Skeletal muscle tissue (tissue), 4 donors: Measurements from ENCODE around the gene ACTG2. TPM values are rescaled to one million over a fixed set of nuclear protein-coding genes. Genes with fewer than 3 reads are reported as not detected.
A peak's percentile ranks its signal among the peaks of the same experiment; 100 is the strongest.

Source experiments
- H3K27ac ChIP-seq: one replicate; pipeline ENCODE4 v1.7.0; 2013; ENCODE audit warnings: mild to moderate bottlenecking, low read depth, low read length, inconsistent platforms
- H3K27me3 ChIP-seq, 3 donors: one replicate each; pipeline ENCODE4 v1.7.0; 2013; ENCODE audit warnings: low read length in 3 of 3; ENCODE audit not compliant: control insufficient read depth in 3 of 3, insufficient read depth in 3 of 3
- H3K36me3 ChIP-seq, 3 donors: one replicate each; pipeline ENCODE4 v1.7.0; 2013; ENCODE audit warnings: low read length in 3 of 3; ENCODE audit not compliant: control insufficient read depth in 3 of 3, insufficient read depth in 3 of 3
- H3K4me1 ChIP-seq, 3 donors: one replicate each; pipeline ENCODE4 v1.7.0; 2013; ENCODE audit warnings: low read length in 3 of 3, mild to moderate bottlenecking in 3 of 3; ENCODE audit not compliant: control insufficient read depth in 3 of 3, insufficient read depth in 3 of 3
- H3K4me3 ChIP-seq, 3 donors: one replicate each; pipeline ENCODE4 v1.7.0; 2013; ENCODE audit warnings: low read length in 3 of 3
- H3K9ac ChIP-seq, 3 donors: one replicate each; pipeline ENCODE4 v1.7.0; 2013; ENCODE audit warnings: low read length in 3 of 3, mild to moderate bottlenecking in 3 of 3, moderate library complexity in 2 of 3, low read depth in 1 of 3
- H3K9me3 ChIP-seq, 3 donors: one replicate each; pipeline ENCODE4 v1.7.0; 2013; ENCODE audit warnings: low read length in 3 of 3; ENCODE audit not compliant: control insufficient read depth in 3 of 3
- total RNA-seq: library from RNA; depleted of rRNA; stranded (reverse); fragments of >200 nt; gene quantifications from one replicate; pipeline ENCODE4 v1.2.3, GENCODE V29; 2014
- donor health status: Osteomylitis.

The ACTG2 gene
- total RNA-seq, 1 donor from 2014 or later: 1.6 TPM

GRCh38 chr2:73928963-73929347, 36.1 kb downstream of the ACTG2 start:
- no peak overlapping the region for H3K27ac ChIP-seq
- no peaks in the 10 kb centered on the region for H3K9me3 ChIP-seq
- H3K27me3 ChIP-seq: no peaks in the 10 kb centered on the region
- peak overlapping the region in 1 of 3 donors; percentile 28 for H3K9ac ChIP-seq
- H3K36me3 ChIP-seq: peaks cover 0 to 5% (median 0%) of the 10 kb centered on the region in 3 donors
- no peak overlapping the region for H3K4me3 ChIP-seq
- peaks cover 9 to 17% (median 15%) of the 10 kb centered on the region in 3 donors for H3K4me1 ChIP-seq

- no peak overlapping the region for H3K27ac ChIP-seq
- no peaks in the 10 kb centered on the region for H3K27me3 ChIP-seq
- no peak overlapping the region for H3K4me3 ChIP-seq
- H3K9me3 ChIP-seq: no peaks in the 10 kb centered on the region
- H3K9ac ChIP-seq: no peak overlapping the region
- H3K36me3 ChIP-seq: peaks cover 0 to 5% (median 0%) of the 10 kb centered on the region in 3 donors
- peaks cover 9 to 17% (median 15%) of the 10 kb centered on the region in 3 donors for H3K4me1 ChIP-seq
Measured at GRCh38 chr2:73930386-73930785, 37.6 kb downstream of the ACTG2 start.

- peaks cover 0 to 11% (median 0%) of the 10 kb centered on the region in 3 donors for H3K36me3 ChIP-seq
- peaks cover 9 to 14% (median 13%) of the 10 kb centered on the region in 3 donors for H3K4me1 ChIP-seq
- H3K27me3 ChIP-seq: no peaks in the 10 kb centered on the region
- H3K4me3 ChIP-seq: no peak overlapping the region
- no peak overlapping the region for H3K27ac ChIP-seq
- H3K9me3 ChIP-seq: no peaks in the 10 kb centered on the region
- no peak overlapping the region for H3K9ac ChIP-seq
Measured at GRCh38 chr2:73931531-73932500, 39.0 kb downstream of the ACTG2 start.

GRCh38 chr2:73933194-73933593, 40.4 kb downstream of the ACTG2 start:
- Histone ChIP-seq H3K4me3 (no peak overlapping the region), H3K27me3 (no peaks in the 10 kb centered on the region), H3K27ac (no peak overlapping the region), H3K9ac (no peak overlapping the region), H3K9me3 (no peaks in the 10 kb centered on the region), H3K4me1 (peaks cover 4 to 17% (median 7%) of the 10 kb centered on the region in 3 donors), H3K36me3 (peaks cover 0 to 11% (median 0%) of the 10 kb centered on the region in 3 donors)

- H3K27ac ChIP-seq: no peak overlapping the region
- H3K4me3 ChIP-seq: no peak overlapping the region
- peaks cover 0 to 11% (median 0%) of the 10 kb centered on the region in 3 donors for H3K36me3 ChIP-seq
- H3K9ac ChIP-seq: peak overlapping the region in 1 of 3 donors; percentile 10
- H3K9me3 ChIP-seq: no peaks in the 10 kb centered on the region
- no peaks in the 10 kb centered on the region for H3K27me3 ChIP-seq
- H3K4me1 ChIP-seq: peaks cover 0 to 22% (median 2%) of the 10 kb centered on the region in 3 donors
Measured at GRCh38 chr2:73935641-73936040, 42.8 kb downstream of the ACTG2 start.

GRCh38 chr2:73937103-73937885, 44.5 kb downstream of the ACTG2 start:
- Histone ChIP-seq H3K9ac (no peak overlapping the region), H3K4me3 (no peak overlapping the region), H3K36me3 (peaks cover 0 to 10% (median 0%) of the 10 kb centered on the region in 3 donors), H3K27me3 (no peaks in the 10 kb centered on the region), H3K27ac (no peak overlapping the region), H3K4me1 (peaks cover 0 to 17% (median 2%) of the 10 kb centered on the region in 3 donors), H3K9me3 (no peaks in the 10 kb centered on the region)

- no peak overlapping the region for H3K27ac ChIP-seq
- H3K27me3 ChIP-seq: no peaks in the 10 kb centered on the region
- peaks cover 0 to 6% (median 0%) of the 10 kb centered on the region in 3 donors for H3K36me3 ChIP-seq
- no peaks in the 10 kb centered on the region for H3K9me3 ChIP-seq
- peaks cover 0 to 17% (median 2%) of the 10 kb centered on the region in 3 donors for H3K4me1 ChIP-seq
- no peak overlapping the region for H3K9ac ChIP-seq
- H3K4me3 ChIP-seq: no peak overlapping the region
Measured at GRCh38 chr2:73937899-73938298, 45.1 kb downstream of the ACTG2 start.

GRCh38 chr2:73938718-73939352, 46.0 kb downstream of the ACTG2 start:
- Histone ChIP-seq H3K9me3 (no peaks in the 10 kb centered on the region), H3K36me3 (peaks cover 0 to 8% (median 0%) of the 10 kb centered on the region in 3 donors), H3K4me1 (peaks cover 0 to 17% (median 2%) of the 10 kb centered on the region in 3 donors)

GRCh38 chr2:73939419-73939818, 46.6 kb downstream of the ACTG2 start:
- Histone ChIP-seq H3K27me3 (no peaks in the 10 kb centered on the region), H3K27ac (no peak overlapping the region), H3K36me3 (peaks cover 0 to 8% (median 0%) of the 10 kb centered on the region in 3 donors), H3K9ac (no peak overlapping the region), H3K9me3 (no peaks in the 10 kb centered on the region), H3K4me1 (peaks cover 0 to 17% (median 2%) of the 10 kb centered on the region in 3 donors), H3K4me3 (no peak overlapping the region)

More at GRCh38 chr2:73938718-73939352, 46.0 kb downstream of the ACTG2 start:
- no peak overlapping the region for H3K4me3 ChIP-seq
- no peaks in the 10 kb centered on the region for H3K27me3 ChIP-seq
- no peak overlapping the region for H3K27ac ChIP-seq
- no peak overlapping the region for H3K9ac ChIP-seq
